Muscle layer of duodenum (tissue), 2 donors: ENCODE measurements around the gene UNC5C.

ENCODE experiments used
- H3K27ac ChIP-seq: one replicate; pipeline ENCODE4 v1.7.0; 2013; ENCODE audit warnings: mild to moderate bottlenecking, low read length
- H3K27me3 ChIP-seq: one replicate; pipeline ENCODE4 v1.7.0; 2013; ENCODE audit warnings: low read depth, mild to moderate bottlenecking, control low read depth, low read length
- H3K36me3 ChIP-seq, 2 donors: one replicate each; pipeline ENCODE4 v1.7.0; 2013; ENCODE audit warnings: low read length in 2 of 2, control low read depth in 1 of 2, mild to moderate bottlenecking in 1 of 2; ENCODE audit not compliant: insufficient read depth in 2 of 2, control insufficient read depth in 1 of 2
- H3K4me1 ChIP-seq, 2 donors: one replicate each; pipeline ENCODE4 v1.7.0; 2013; ENCODE audit warnings: low read length in 2 of 2, mild to moderate bottlenecking in 2 of 2, control low read depth in 1 of 2, moderate library complexity in 1 of 2; ENCODE audit not compliant: insufficient read depth in 2 of 2, control insufficient read depth in 1 of 2
- H3K4me3 ChIP-seq, 2 donors: one replicate each; pipeline ENCODE4 v1.7.0; 2013; ENCODE audit warnings: low read length in 2 of 2, low read depth in 1 of 2, mild to moderate bottlenecking in 1 of 2
- H3K9me3 ChIP-seq, 2 donors: one replicate each; pipeline ENCODE4 v1.7.0; 2013; ENCODE audit warnings: low read length in 2 of 2, control low read depth in 1 of 2, mild to moderate bottlenecking in 1 of 2; ENCODE audit not compliant: control insufficient read depth in 1 of 2
- donor health status: healthy.

UNC5C gene

GRCh38 chr4:95545546-95545945 is 3.2 kb downstream of the UNC5C start:
- H3K27me3 ChIP-seq = no peaks in the 10 kb centered on the region

DNA sequence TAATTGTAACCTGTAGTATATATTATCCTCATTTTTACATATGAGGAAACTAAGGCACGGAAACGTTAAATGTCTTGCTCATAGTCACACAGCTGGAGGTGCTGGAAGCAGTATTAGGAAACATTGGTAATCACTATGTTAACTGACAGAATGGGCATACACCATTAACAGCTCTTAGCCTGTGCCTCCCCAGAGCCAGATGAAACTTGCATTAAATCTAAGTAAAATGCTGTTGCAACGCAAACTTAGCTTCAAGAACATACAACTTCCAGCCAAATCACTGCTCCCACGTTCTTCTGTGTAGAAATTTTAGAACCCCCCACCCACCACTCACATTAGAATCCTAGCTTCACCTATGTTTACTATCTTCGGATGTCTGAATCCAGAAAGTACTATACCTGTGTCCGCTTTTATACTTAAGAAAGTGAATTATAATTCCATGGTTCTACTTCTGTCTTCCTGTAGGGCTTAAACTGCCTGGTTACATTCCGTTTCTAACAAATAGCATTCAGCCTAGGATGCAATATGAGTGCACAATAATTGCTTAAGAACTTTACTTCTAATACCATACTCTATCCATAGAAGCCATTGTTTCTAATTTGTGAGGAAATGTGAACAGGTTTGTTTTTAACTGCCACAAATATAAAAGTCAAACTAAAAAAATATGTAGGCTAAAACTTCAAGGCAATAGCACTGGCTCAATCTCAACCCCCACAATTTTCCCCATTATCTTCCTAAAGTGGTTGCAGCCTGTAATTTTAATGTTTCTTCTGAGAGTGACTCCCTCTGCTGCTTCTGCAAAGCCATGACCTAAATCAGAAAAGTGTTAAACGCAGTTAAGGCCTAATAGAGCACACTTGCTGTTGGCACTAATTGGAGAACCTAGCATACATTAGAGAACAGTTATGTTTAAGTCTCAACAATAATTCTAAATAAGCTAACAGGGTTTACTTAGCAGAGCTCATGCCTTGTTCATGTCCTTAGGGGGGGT is 4.4 kb downstream of the UNC5C start:
- Histone ChIP-seq H3K4me3 (peak overlapping the region in 1 of 2 donors; percentile 9), H3K9me3 (no peaks in the 10 kb centered on the region), H3K27ac (no peak overlapping the region), H3K36me3 (no peaks in the 10 kb centered on the region), H3K4me1 (peaks cover 0 to 17% of the 10 kb centered on the region in 2 donors), H3K27me3 (no peaks in the 10 kb centered on the region)

More at GRCh38 chr4:95545546-95545945, 3.2 kb downstream of the UNC5C start:
- Histone ChIP-seq H3K4me1 (peaks cover 0 to 24% of the 10 kb centered on the region in 2 donors), H3K27ac (no peak overlapping the region), H3K36me3 (no peaks in the 10 kb centered on the region), H3K9me3 (no peaks in the 10 kb centered on the region), H3K4me3 (peak overlapping the region in 1 of 2 donors; percentile 64)

- H3K27ac ChIP-seq = no peak overlapping the region
- no peak overlapping the region for H3K4me3 ChIP-seq
- H3K36me3 ChIP-seq = no peaks in the 10 kb centered on the region
- H3K9me3 ChIP-seq = no peaks in the 10 kb centered on the region
- no peaks in the 10 kb centered on the region for H3K27me3 ChIP-seq
- H3K4me1 ChIP-seq = no peaks in the 10 kb centered on the region
Observed at GRCh38 chr4:95541889-95542607, 6.7 kb downstream of the UNC5C start.

DNA sequence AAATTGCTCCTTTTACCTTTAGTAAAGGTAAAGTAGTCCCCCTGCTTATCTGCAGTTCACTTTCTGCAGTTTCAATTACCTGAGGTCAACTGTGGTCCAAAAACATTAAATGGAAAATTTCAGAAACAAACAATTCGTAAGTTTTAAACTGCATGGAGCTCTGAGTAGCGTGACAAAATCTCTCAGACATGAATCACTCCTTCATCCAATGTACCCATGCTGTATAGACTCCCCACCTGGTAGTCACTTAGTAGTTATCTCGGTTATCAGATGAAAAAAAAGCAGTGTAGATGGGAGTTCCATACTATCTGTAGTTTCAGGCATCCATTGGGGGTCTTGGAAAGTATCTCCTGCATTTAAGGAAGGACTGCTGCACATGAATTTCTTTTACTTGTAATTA is 7.7 kb downstream of the UNC5C start:
- Histone ChIP-seq H3K27me3 (no peaks in the 10 kb centered on the region), H3K27ac (no peak overlapping the region), H3K4me3 (no peak overlapping the region), H3K36me3 (no peaks in the 10 kb centered on the region), H3K4me1 (no peaks in the 10 kb centered on the region), H3K9me3 (no peaks in the 10 kb centered on the region)

DNA sequence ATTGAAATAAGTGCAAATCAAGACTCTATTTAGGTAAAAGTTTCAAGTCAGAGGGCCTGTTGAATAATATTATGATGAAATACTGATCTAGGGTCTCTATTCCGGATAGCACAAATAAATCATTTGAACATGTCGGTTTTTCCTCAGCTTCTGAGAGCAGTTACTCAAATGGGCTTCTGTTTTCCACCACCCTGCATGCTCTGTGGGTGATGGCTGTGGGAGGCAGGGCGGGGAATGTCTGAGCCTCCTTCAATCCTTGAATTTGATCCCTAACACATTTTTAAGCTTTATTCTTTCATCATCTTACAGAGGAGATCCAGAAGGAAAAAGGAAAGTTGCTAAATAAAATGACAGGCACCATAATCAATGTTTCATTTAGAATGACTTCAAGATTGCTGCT is 8.5 kb downstream of the UNC5C start:
- no peaks in the 10 kb centered on the region for H3K9me3 ChIP-seq
- no peaks in the 10 kb centered on the region for H3K36me3 ChIP-seq
- H3K27me3 ChIP-seq = no peaks in the 10 kb centered on the region
- no peaks in the 10 kb centered on the region for H3K4me1 ChIP-seq
- no peak overlapping the region for H3K4me3 ChIP-seq
- no peak overlapping the region for H3K27ac ChIP-seq

DNA sequence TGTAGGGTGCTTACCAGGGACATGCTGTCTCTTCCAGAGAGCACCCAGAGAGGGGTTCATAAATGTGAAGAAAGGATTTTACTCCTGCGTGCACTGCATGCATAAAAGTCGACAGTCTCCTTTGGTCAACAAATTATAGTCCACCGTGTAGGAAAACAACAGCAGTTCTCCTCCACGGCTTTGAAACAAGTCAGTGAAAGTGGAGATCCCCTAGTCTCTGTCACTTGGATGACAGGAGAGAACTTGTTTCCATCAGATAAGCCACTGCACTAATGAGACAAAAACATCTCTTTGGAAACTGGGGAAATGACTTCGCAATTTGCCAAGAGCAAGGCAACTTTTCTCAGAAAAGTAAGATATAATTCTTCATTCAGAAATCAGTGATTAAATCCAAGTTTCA is 9.7 kb downstream of the UNC5C start:
- no peaks in the 10 kb centered on the region for H3K36me3 ChIP-seq
- no peaks in the 10 kb centered on the region for H3K4me1 ChIP-seq
- no peaks in the 10 kb centered on the region for H3K9me3 ChIP-seq
- no peak overlapping the region for H3K4me3 ChIP-seq
- no peaks in the 10 kb centered on the region for H3K27me3 ChIP-seq
- peak overlapping the region; percentile 1 for H3K27ac ChIP-seq

DNA sequence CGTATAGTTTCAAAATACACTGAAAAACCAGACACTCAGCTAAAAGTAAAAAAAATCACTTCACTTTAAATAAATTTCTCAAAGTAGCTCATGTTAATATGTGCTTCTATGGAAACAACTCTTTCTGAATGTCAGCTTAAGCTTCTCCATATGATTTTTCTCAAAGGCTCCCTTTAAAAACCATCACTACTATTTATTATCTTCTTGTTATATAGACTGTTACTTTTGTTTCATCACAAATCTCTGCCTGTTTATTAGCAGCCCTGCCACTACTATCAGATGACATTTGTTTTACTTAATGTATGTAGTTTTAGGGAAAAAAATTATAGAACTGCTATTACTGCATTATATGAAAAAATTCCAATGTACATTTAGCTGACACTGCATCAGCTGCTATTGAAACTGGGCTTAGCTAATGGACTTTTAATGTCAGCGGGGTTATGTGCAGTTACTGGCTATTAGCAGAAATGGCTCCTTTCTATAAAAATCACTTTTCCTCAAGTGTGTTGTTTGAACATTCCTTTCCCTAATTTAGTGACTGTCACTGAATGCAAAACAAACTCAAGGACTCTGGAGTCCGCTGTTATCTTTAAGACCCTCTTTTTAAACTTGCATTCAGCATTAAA is 10.8 kb downstream of the UNC5C start:
- Histone ChIP-seq H3K27ac (no peak overlapping the region), H3K27me3 (no peaks in the 10 kb centered on the region), H3K9me3 (no peaks in the 10 kb centered on the region), H3K36me3 (no peaks in the 10 kb centered on the region), H3K4me3 (no peak overlapping the region), H3K4me1 (no peaks in the 10 kb centered on the region)

- Histone ChIP-seq H3K27ac (no peak overlapping the region), H3K36me3 (no peaks in the 10 kb centered on the region), H3K4me3 (peak overlapping the region in 1 of 2 donors; percentile 1), H3K27me3 (no peaks in the 10 kb centered on the region), H3K9me3 (no peaks in the 10 kb centered on the region), H3K4me1 (no peaks in the 10 kb centered on the region)
Observed at GRCh38 chr4:95537191-95537590, 11.6 kb downstream of the UNC5C start.

GRCh38 chr4:95536650-95537049 is 12.1 kb downstream of the UNC5C start:
- no peaks in the 10 kb centered on the region for H3K27me3 ChIP-seq
- no peaks in the 10 kb centered on the region for H3K36me3 ChIP-seq
- no peaks in the 10 kb centered on the region for H3K9me3 ChIP-seq
- no peak overlapping the region for H3K4me3 ChIP-seq
- peak overlapping the region; percentile 16 for H3K27ac ChIP-seq
- H3K4me1 ChIP-seq = no peaks in the 10 kb centered on the region

DNA sequence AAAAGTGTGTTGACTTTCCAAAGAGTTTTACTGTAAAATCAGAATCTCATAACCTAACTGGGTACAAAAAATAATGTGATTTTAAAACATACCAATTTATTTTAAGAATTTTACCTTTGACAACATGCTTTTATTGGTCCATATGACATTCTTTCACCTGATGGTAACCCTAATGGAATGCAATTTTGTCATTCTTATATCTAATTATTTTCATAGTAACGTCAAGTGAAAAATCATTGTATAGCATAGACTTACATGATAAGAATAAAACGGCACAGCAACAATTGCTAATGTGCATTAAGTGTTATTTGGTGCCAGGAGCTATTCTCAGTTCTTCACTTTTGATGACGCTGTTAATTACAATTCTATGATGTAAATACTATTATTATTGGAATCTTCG is 13.6 kb downstream of the UNC5C start:
- Histone ChIP-seq H3K9me3 (no peaks in the 10 kb centered on the region), H3K27ac (no peak overlapping the region), H3K27me3 (no peaks in the 10 kb centered on the region), H3K36me3 (no peaks in the 10 kb centered on the region), H3K4me3 (no peak overlapping the region), H3K4me1 (no peaks in the 10 kb centered on the region)

DNA sequence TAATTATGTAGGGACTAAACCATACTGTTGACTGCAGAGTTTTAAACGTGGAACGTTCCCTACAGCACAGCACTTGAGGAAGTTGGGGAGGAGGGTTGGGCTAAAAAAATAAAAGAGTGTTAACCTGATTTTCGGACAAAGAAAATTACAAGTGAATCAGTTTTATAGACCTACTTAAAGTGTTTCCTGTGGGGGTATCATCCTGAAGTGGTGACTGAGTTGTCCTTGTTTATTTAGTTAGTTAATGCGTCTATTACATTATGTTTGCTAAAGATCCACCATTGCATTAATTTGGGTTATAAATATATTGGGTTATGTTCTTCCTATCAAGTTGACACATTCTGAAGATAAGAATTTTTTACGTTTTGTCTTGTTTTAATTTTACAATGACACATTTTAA is 14.7 kb downstream of the UNC5C start:
- no peaks in the 10 kb centered on the region for H3K9me3 ChIP-seq
- H3K27me3 ChIP-seq = no peaks in the 10 kb centered on the region
- no peaks in the 10 kb centered on the region for H3K36me3 ChIP-seq
- H3K4me3 ChIP-seq = no peak overlapping the region
- H3K4me1 ChIP-seq = no peaks in the 10 kb centered on the region
- no peak overlapping the region for H3K27ac ChIP-seq
